ENCODE results near the gene GINS1.
"Not testable (repeated sequence)": the region's sequence is repeated elsewhere in the genome, so short reads cannot be mapped to it uniquely, and the experiment has no call there.

GINS1 gene

DNA sequence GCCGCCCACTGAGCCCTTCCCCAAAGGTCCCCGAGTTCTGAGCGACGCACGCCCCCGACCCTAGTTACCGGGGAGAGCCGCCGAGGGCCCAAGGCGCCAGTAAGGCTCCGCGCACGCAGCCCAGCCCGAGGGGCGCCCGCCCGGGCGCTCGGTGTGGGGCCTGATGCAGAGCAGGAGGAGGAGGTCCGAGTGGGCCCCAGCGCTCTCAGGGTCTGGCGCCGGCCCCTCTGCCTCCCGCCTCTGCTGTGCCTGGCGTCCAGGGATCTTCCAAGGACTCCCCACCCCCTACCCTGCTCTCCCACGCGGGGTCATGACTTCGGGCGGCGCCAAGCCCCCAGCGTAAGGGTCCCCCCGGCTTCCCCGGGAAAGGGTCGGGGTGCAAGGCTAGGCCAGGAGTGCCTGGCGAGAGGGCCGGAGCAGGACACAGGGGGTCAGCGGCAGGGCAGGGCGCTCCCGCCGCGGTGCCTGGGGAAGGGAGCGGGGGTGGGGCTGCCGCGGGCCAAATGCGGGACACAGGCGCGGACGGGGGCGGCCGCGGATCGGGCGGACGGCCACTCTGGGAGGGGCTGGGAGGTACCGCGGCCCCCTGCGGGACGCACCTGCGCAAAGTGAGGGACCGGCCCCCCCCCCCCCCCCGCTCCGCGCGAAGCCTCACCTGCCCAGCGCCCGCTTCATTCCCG lies 17.5 kb upstream of the GINS1 start:
- DNase-seq (ENCODE audit: low read depth): peak; percentile 14

DNA sequence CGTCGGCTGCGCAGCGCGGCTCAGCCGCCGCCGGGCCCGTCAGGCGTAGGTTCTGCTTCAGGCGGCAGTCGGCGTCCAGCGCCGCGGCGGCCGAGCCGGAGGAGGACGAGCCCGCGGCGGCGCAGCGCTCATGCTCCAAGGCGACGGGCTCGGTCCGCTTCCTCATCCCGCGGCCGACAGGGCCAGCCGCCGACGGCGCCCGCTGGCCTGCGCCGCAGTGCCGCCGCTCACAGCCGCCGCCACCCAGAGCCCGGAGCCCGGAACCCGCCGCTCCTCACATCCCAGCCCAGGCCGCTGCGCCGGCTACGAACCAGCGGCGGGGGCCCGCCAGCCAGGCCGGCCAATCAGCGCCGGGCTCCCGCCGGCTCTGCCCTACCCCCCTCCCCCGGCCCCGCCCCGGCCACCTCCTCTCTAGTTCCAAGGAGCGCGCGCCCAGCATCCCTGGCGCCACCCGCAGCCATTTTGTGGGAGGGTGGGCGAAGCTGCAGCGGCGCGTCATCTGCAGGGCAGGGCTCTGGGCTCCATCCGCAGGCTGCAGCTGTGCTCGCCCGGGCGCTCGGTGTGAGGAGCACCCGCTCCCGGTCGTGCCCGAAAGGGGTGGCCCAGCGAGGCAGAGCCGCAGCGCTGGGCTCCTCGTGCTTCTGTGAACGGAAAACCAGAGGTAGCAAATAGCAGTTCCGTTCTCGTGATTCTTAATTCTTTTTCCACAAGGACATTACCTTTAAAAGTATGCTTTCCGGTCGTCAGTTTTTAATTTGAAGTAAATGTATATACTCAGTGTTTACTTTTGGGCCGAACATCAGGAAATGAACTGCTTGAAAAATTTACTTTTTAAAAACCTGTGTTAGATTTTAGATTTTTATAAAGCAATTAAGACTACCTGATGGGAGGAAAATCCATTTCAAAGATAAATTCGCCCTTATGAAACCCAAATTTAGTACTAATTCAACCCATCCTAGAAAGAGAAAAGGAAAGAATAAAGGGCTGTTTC lies 16.6 kb upstream of the GINS1 start, which contains the start of gene ABHD12:
ABHD12 (minus strand) TSS at position 298 of the 991 bp plus-strand sequence; CDS start at position 166, 132 bp downstream.
- DNase-seq (ENCODE audit: low read depth): peak; percentile 82

DNA sequence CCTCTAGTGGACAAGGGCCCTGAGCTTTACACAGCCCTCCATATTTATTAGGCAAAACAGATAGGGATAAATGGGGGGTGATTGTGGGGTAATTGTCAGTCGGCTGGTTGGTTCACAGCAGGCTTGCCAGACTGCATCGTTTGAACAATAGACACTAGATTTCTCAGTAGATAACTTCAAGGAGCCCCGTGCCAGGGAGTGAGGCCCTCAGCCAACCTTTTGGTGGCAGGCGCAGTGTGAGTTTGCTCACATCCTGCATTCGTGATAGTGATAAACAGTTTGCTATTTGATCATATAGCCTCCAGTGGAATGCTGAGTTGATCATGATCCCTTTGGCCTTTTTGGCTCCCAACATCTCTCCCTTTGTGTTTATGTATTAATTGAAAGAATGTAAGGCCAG lies 13.2 kb upstream of the GINS1 start:
- DNase-seq (ENCODE audit: low read depth): no peak

DNA sequence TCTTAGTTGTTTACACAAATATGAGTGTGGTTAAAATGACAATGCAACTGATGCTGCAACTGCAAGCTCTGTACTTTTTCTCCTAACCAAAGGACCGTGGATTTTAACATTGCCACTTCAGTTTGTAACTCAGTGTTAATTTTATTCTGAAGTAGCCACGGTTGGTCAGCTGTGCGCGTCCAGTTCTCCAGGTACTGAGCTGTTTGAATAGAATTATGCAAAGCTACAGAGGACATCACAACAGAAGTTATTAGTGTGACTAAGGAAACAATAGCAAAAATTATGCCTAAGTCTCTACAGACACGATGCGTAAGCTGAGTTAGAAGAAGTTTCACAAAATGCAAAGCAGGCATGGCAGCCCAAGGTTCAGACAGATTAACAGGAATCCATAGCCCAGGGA lies 12.5 kb upstream of the GINS1 start:
- no peak for DNase-seq (ENCODE audit: low read depth)

DNA sequence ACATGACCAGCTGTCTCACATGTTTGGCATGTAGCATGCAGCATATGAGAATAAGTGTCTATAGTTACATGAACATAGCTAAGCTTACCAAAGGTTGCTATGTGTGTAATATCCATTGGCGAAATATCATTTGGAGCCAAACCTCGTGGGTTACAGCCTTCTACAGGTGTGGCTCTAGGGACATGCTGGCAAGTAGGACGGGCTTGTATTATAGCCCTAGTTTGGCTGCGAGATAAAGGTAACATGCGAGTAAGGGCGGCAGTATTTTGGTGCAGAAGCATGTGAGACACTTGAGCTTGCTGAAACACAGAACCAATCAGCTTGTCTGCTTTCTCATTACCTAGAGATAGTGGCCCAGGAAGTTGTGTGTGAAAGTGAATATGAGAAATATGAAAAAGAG lies 10.4 kb upstream of the GINS1 start:
- no peak for DNase-seq (ENCODE audit: low read depth)

- DNase-seq (ENCODE audit: low read depth): no peak
Observed at GRCh38 chr20:25397821-25398220, 9.7 kb upstream of the GINS1 start.

GRCh38 chr20:25398376-25399036 lies 9.0 kb upstream of the GINS1 start:
- DNase-seq (ENCODE audit: low read depth): no peak

DNA sequence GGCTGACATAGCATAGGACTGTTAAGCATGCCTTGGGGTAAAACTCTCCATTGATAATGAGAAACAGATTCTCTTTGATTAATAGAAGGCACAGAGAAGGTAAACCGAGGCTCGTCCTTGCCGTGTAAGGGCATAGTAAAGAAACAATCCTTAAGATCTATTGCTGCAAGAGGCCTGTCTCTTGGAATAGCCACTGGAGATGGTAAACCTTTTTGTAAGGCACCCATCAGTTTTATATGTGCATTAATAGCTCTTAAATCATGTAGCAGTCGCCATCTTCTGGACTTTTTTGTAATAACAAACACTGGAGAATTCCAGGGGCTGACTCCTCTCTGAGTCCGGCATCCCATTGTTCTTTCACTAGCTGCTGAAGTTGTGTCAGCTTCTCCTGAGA lies 8.4 kb upstream of the GINS1 start:
- DNase-seq (ENCODE audit: low read depth): no peak

DNA sequence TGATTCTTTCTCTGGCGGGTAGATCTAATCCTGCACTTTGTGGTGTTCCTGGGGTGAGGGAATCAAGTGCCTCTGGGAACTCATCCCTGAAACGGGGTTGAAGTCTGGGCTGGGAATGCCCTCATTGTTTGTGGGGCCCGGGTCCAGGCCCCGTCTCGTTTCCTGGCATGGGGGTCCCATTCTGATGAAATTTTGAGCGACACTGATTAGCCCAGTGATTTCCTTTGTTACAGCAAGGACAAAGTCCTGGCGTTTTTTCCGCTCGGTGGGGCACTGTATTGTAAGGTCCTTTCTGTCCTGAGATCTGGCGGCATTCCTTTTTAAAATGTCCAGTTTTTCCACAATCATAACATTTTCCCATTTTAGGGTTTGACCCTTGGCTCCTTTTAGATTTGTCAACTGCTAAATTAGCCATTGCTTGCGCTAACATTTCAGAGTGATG lies 7.2 kb upstream of the GINS1 start:
- DNase-seq (ENCODE audit: low read depth): not testable (repeated sequence)

- DNase-seq (ENCODE audit: low read depth): no peak
Observed at GRCh38 chr20:25402583-25402982, 4.9 kb upstream of the GINS1 start.

GRCh38 chr20:25408170-25408547 lies 686 bp downstream of the GINS1 start:
- no peak for DNase-seq (ENCODE audit: low read depth)

DNA sequence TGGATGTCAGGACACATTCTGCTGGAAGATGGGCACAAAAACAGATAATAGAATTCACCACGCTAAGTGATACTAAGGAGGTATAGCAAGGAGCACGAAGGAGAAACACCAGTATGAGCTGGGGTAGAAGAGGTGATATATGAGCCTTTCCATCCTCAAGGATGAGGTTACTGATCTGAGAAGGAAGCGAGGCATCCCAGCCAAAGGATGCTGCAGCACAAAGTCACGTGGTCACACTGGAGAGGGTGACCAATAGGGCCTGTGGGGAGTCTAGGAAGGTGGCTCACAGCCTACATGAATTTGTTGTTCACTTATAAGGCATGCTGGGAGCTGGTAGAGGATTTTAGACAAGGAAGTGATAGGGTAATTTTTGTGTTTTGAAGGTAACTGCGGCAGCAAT lies 1.4 kb downstream of the GINS1 start:
- no peak for DNase-seq (ENCODE audit: low read depth)

DNA sequence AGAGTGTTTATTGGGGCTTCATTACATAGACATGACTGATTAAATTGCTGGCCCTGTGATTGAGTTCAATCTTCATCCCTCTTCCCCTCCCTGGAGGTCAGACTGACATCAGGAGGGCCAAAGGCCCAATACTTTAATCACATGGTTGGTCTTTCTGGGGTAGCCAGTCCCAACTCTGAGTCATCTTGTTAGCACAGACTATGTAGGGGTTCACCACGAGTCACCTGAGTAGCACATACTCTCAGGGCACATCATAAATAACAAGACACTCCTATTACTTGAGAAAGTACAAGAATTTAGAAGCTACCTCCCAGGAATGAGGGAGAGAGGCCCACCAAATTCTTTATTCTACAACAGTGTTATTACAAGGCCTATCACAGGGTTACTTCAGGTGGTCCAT lies 11.3 kb downstream of the GINS1 start:
- no peak for DNase-seq (ENCODE audit: low read depth)

DNA sequence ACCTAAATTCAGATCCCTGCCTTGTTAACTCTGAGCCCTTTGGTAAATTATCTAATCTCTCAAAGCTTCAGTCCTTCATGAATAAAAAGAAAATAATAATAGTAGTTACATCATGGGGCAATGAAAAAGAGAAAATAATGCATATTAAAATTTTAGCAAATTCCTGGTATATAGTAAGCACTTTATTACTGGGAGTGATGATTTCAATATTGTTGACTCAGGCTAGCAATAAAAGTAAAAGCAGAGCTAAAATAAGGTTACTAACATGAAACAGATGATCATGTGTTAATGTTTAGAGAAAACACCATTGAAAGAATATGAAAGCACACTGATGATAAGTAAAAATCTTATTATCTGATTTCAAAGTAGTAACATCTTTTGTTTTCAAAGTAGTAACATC lies 13.6 kb downstream of the GINS1 start:
- no peak for DNase-seq (ENCODE audit: low read depth)

DNA sequence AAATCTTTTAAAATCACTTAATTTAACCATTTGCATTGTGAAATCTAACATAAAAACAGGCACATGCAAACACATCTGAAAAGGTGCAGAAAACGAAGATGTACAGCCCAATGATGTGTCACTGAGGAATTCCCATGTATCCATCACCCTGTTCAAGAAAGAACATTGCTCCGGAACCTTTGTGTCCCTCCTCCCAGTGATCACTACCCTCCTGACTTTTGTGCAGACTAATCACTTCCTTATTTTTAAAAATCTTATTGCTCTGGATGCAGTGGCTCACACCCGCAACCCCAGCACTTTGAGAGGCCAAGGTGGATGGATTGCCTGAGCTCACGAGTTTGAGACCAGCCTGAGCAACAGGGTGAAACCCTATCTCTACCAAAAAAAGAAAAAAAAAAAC lies 14.6 kb downstream of the GINS1 start:
- DNase-seq (ENCODE audit: low read depth): no peak

- DNase-seq (ENCODE audit: low read depth): no peak
Observed at GRCh38 chr20:25424536-25424935, 17.1 kb downstream of the GINS1 start.

DNA sequence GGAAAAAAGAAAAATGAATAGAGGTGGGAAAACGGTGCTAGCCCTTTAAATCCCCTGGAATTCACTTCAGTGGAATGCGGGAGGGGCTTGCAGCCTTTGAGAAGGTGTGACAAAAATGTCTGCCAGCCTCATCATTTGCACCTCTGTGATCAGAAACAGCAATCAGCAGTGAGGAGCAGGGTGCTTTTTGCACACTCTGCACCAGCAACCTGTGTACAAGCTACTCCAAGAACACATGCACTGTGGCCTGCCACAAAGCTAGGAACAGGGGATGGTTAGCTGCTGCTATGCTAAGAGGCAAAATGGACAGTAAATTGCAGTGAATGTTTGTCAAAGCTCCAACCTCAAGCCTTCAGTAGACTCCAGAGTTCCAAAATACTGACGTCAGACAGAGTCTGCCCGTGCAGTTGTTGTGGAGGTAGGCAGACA lies 29.7 kb downstream of the GINS1 start:
- DNase-seq (ENCODE audit: low read depth): no peak

DNA sequence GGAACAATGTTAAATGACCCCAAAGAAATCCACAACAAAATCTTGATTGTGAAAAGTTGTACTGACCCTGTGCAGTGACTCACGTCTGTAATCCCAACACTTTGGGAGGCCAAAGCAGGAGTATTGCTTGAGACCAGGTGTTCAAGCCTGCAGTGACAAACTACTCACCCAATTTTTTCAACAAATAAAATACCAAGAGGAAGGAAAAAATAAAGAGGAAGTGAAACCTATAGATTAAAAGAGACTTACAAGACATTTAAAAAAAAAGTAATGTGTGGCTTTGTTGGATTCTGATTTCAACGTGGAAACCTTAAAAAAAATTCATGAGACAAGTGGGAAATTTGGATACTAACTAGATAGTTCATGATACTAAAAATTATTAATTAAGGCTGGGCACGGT lies 31.9 kb downstream of the GINS1 start:
- no peak for DNase-seq (ENCODE audit: low read depth)

DNA sequence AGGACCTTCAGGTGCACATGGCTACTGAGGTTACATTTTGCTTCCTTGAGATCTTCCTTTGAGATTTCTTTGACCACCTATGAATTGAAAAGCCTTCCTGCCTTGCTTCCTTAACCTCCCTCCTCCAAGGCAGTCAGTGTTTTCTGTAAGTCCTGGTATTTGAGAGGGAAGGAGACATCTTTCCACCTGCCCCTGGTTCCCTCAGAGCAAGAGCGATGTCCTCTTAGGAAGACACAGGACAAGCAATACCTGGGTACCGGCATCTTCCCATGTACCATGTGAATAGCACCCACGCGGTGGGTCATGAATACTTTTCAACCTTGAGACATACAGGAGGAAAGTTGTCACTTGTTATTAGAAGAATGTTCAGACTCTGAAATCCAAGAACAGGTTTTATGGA lies 37.1 kb downstream of the GINS1 start:
- DNase-seq (ENCODE audit: low read depth): no peak

GRCh38 chr20:25447671-25448070 lies 40.2 kb downstream of the GINS1 start:
- no peak for DNase-seq (ENCODE audit: low read depth)

- no peak for DNase-seq (ENCODE audit: low read depth)
Observed at GRCh38 chr20:25452333-25452732, 44.9 kb downstream of the GINS1 start.

- no peak for DNase-seq (ENCODE audit: low read depth)
Observed at GRCh38 chr20:25453035-25453810, 45.8 kb downstream of the GINS1 start.
